ENCODE measurements around the gene MSI2.

MSI2 gene

GRCh38 chr17:57350266-57350665 lies 93.9 kb downstream of the MSI2 start:
- DNase-seq = no peak

DNA sequence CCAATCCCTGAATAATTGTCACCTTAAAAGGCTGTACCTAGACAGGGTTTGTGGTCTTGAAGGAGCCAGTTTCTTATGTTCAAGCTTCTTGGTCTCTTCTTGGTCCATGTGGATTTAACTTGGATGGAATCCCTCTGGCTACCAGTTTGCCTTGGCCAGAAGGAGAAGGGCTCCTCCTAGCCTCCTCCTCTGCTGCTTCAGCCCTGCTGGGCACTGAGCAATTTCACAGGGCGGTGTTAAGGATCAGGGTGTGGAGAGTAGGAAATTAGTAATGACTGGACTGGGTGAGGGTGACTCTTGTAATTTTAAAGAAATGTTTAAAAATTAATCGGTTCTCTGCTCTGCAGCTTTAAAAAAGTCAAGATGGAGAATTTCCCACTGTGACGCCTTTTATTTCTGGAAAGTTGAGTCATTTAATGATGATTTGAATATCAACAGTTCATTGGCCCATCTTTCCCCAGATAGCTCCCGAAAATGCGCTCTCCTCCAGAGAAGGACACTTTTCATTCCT lies 96.4 kb downstream of the MSI2 start:
- no peak for DNase-seq

DNA sequence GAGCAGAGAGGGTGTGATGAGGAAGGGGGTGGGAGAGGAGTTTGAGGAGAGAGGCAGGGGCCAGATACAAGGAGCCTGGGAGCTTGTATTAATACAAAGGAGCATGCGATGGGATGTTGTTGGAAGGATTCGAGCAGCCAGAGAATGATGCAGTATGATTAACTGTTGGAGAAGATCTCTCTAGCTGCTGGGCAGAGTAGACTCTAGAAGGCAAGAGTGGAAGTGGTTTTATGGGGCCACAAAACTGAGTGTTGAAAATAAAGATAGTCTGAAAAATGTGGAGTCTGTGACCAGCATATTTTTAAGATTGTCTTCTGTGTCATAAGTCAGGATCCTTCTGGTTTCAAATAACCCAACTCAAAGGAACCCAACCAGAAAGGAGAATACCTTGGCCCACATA lies 98.3 kb downstream of the MSI2 start:
- no peak for DNase-seq

DNA sequence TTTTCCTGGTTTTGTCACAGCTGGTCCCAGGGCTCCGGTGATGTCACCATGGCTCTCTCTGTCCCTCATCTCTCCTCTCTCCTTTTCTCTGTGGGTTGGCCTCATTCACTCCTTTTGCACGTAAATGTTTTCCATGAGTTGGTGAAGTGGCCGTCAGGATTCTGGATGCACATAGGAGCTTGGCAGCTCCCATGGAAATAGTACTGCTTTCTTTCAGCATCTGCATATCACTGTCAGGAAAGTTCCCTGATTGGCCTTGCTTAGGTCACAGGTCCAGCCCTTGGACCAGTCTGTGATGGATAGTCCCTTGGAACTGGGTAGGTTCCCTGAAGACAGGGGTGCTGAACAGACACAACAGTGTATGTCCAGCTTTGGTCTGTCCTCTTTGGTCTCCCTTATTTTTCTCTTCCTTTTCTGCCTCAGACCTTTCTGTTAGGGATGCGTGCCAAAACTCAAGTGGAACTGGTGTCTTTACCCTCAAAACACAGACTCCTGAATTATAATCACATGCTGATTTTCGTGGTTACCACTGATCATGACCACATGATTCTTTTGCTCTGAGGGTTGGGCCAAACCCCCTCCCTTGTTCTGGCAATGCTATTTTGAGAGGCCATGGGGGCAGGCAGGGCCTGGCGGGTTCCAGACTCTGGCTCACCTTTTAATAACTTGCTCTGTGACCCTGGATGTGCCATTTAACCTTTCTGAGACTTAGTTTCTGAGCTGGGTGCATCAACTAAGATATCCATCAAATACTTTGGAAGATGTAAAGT lies 99.0 kb downstream of the MSI2 start:
- DNase-seq = no peak

DNA sequence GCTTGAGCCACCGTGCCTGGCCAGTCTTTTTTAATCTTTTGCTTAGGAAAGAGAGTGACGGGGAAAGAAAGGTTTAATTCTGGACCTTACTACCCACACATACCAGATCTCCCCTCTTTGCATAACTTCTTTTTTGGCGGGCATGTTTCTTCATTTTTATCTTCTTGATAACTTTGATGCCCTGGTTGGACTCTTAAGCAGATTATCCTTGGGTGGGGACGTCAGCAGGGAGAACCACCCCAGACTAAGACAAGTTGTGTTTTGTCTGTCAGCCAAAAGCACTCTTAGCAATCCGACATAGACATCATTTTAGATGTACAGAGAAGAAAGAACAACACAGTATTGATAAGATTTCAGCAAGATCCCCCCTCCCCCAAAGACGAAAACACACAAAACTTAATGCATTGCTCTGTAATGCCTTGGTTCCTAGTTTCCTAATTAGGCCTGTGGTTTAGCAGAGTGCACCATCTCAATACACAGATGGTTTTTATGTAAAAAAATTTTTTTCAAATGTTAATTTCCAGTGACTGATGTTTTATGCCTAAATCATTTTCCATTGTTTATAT lies 99.9 kb downstream of the MSI2 start:
- no peak for DNase-seq

DNA sequence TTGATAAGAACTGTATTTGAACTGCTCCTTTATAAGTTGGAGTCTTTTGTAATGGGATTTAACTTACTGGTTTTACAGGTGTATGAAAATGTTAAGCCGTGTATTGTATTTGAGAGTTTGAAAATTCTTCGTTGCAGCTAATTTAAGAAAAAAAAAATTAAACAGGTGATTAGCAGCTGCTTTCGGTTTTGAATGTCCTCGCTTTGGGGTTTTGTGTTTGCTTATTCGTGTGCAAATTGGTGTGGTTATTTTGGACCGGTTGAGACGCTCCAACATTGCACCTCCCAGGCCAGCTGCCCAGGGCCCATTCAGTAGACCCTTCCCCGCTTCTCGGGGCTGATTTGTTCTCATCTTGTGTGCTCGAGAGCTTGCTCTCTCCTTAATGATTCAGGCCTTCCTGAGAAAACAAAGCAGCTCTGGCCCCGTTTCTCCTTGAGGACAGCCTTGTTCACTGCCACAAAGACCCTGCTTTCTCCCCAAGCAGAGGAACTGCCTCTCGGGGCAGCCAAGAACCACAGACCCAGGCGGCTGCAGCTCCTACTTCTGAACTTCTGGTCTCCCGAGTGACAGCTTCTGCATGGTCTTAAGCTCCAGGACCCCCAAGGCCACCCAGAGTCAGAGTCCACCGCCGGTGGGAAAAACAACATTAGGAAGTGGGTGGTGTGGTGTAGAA lies 100.5 kb downstream of the MSI2 start:
- no peak for DNase-seq

DNA sequence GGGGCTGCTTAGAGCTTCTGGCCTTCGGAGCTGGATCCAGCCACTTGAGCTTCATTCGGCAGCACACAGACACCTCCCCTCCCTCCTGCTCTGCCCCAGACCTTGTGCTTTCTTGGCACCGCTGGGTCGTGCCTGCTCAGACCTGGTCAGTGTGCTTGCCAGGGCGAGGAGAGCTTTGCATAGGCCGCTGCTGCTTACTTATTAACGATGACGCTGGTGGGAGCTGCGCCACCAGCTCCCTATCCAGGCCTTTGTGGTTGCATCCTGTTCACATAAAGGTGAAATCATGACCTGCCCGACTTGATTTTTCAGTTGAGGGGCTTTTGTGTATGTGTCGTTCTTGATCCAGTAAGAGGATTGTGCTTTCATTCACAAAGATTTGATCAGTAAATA lies 101.1 kb downstream of the MSI2 start:
- no peak for DNase-seq

DNA sequence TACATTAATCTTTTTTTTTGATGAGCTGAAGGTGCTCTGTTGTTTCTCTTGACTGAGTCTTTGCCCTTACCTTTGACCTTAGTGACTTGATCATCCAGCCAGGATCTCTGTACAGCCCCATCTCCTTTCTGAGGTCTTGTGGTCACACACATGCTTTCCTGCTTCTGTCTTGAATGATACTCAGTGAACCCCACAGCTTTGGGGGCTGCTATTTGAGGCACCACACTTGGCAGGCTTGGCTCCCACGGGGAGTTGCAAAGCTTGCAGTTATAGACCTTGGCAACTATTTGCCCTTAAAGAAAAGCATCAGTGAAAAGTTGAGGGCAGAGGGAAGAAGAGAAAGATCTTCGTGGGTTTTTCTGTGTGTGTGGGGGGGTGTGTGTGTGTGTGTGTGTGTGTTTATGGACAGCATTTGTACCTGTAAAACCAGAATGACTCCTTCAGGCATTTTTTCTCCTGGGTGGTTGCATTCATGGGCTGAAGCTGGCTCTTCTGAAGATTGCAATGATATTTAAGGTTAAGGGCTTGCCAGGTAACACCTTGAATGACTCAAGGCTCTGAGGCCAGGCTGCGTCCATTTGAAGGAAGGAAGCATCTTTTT lies 101.6 kb downstream of the MSI2 start:
- DNase-seq = no peak

- no peak for DNase-seq
Measured at GRCh38 chr17:57360266-57360665, 103.9 kb downstream of the MSI2 start.

DNA sequence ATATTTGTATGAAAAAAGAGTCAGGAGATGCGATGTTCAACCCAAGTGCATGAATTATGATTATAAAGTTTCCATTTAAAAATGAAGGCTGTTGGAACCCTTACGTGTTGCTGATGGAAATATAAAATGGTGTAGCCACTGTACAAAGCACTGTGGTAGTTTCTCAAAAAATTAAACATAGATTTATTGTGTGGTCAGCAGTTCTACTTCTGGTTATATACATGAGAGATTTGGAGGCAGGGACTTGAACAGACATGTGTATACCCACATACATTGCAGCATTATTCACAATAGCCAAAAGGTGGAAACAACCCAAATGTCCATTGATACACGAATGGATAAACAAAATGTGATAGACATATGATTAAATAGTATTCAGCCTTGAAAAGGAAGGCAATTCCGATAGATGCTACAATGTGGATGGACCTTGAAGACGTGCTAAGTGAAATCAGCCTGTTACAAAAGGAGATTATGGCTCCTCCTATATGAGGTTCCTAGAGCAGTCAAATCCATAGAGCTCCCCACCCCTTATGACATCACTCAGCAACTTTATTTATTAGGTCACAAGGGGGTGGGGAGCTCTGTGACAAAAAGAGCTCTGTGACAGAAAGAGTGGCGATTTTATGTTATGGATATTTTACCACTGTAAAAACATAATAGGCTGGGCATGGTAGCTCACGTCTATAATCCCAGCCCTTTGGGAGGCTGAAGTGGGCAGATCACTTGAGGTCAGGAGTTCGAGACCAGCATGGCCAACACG lies 106.7 kb downstream of the MSI2 start:
- DNase-seq = no peak

GRCh38 chr17:57363580-57363979 lies 107.3 kb downstream of the MSI2 start:
- DNase-seq = no peak

- no peak for DNase-seq
Measured at GRCh38 chr17:57363998-57364643, 107.8 kb downstream of the MSI2 start.

GRCh38 chr17:57365420-57365819 lies 109.1 kb downstream of the MSI2 start:
- no peak for DNase-seq

DNA sequence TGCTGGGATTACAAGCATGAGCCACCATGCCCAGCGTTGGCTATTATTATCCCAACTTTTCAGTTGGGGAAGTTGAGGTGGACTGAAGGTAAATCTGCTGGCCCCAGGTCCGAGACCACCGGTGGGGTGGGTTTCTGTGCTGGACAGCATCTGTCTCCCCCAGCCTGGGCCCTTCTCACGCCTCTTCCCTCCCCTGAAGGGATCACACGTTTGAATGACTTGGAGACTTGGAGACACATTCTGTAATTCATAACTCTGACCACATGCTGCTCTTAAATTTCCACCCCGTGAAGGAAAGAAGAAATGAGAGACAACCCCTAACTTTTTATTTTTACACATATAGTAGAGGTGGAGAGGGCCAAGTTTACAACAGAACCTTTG lies 109.8 kb downstream of the MSI2 start:
- DNase-seq = no peak

- DNase-seq = no peak
Measured at GRCh38 chr17:57366558-57367351, 110.4 kb downstream of the MSI2 start.

GRCh38 chr17:57368637-57369336 lies 112.5 kb downstream of the MSI2 start:
- DNase-seq = no peak

DNA sequence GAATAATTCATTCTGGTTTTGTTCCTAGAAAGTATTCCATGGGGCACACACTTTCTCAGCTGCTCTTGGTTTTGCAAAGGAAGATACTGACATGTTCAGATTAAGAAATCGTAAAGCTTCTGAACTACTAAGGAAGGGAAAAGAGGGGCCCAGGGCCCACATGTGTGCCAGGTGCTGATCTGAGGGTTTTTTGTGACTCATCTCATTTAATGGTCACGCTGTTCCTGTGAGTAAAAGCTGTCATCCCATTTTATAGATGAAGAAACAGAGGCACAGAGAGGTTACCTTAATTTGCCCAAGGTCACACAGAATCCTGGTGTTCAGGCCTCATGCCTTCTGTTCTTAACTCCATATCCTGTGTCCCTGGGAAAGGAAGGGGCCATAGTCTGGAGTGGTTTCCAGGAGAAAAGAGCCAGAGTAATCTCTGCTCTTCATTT lies 113.2 kb downstream of the MSI2 start:
- DNase-seq = no peak

GRCh38 chr17:57370037-57370581 lies 113.8 kb downstream of the MSI2 start:
- no peak for DNase-seq

GRCh38 chr17:57370619-57371018 lies 114.3 kb downstream of the MSI2 start:
- DNase-seq = no peak

GRCh38 chr17:57372156-57372555 lies 115.8 kb downstream of the MSI2 start:
- DNase-seq = no peak

GRCh38 chr17:57373048-57373447 lies 116.7 kb downstream of the MSI2 start:
- DNase-seq = no peak

Measured in stimulated activated CD4-positive, alpha-beta T cell treated with anti-CD3 and anti-CD28 coated beads, Interleukin-4, amount 100 ng/mL, for 1 hour (primary cell).